Activated CD8-positive, alpha-beta T cell treated with anti-CD3 and anti-CD28 coated beads for 36 hours (primary cell): Measurements from ENCODE around the gene MPL. TPM values are rescaled to one million over a fixed set of nuclear protein-coding genes. Genes with fewer than 3 reads are reported as not detected.

Experiments
- ATAC-seq: fragments of 200-7000 bp; cut with Tn5 transposase; one replicate; pipeline ENCODE4 v1.10.0; 2021; ENCODE audit warnings: mild to moderate bottlenecking, moderate library complexity
- CTCF ChIA-PET: fragments of 350-600 bp; sonication (Branson Sonifier 250); formaldehyde crosslinking; loops from one replicate; lab custom pipeline; 2021; ENCODE audit warnings: antibody characterized with exemption; lab: Charles Lee
- POLR2A ChIA-PET: fragments of 350-600 bp; sonication (Branson Sonifier 250); formaldehyde crosslinking; loops from one replicate; lab custom pipeline; 2021; ENCODE audit warnings: antibody characterized with exemption; lab: Charles Lee
- DNase-seq: peaks from one replicate; pipeline ENCODE4 v3.0.0-alpha.2; 2020
- H3K27ac Mint-ChIP-seq: one replicate; pipeline ENCODE4 v1.8.0; 2021; ENCODE audit warnings: mild to moderate bottlenecking, mixed read lengths
- H3K27me3 Mint-ChIP-seq: one replicate; pipeline ENCODE4 v1.8.0; 2021; ENCODE audit warnings: mixed read lengths
- H3K36me3 Mint-ChIP-seq: one replicate; pipeline ENCODE4 v1.8.0; 2021; ENCODE audit warnings: low read depth, mixed read lengths
- H3K4me1 Mint-ChIP-seq: one replicate; pipeline ENCODE4 v1.8.0; 2021; ENCODE audit warnings: low read depth, mixed read lengths
- H3K4me3 Mint-ChIP-seq: one replicate; pipeline ENCODE4 v1.8.0; 2021; ENCODE audit warnings: mild to moderate bottlenecking, moderate library complexity, mixed read lengths
- H3K9me3 Mint-ChIP-seq: one replicate; pipeline ENCODE4 v1.8.0; 2021; ENCODE audit warnings: mixed read lengths
- CTCF ChIP-seq: fragments of 200-600 bp; IDR thresholded peaks from one replicate; pipeline ENCODE4 v1.8.0; 2022; ENCODE audit warnings: antibody characterized with exemption, mild to moderate bottlenecking
- intact Hi-C: fragments of 100-400 bp; cut with micrococcal nuclease; formaldehyde crosslinking; loops from one replicate; pipeline ENCODE4 v1.10.0; 2022
- total RNA-seq, 2 experiments: library from RNA; stranded (reverse); gene quantifications; one replicate each; pipeline ENCODE4 v1.2.3, GENCODE V29; 2021

MPL gene
- total RNA-seq, 2 experiments from 2014 or later: not detected

DNA sequence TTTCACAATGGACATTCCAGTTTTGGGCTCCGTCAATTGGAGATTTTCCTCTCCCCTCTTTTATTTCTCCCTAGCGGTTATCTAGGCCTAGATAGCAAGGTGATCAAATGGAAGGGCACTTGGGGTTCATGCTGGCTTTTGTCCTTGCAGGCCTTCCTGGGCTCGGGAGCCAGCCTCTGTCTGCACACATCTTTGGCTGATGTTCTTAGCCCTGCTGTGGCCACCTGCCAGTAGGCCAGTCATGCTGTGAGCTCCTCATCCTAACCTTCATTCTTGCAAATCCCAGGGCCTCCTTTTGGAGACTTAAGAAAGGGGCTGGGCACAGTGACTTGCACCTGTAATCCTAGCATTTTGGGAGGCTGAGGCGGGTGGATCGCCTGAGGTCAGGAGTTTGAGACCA is 23.4 kb upstream of the MPL start:
- Mint-ChIP-seq H3K4me1 (peaks cover 4% of the 10 kb centered on the region), H3K4me3 (no peak overlapping the region), H3K27me3 (no peaks in the 10 kb centered on the region), H3K27ac (no peak overlapping the region), H3K9me3 (no peaks in the 10 kb centered on the region), H3K36me3 (no peaks in the 10 kb centered on the region)
- DNase-seq (no peak), ATAC-seq (no peak)
- ChIA-PET CTCF (no interaction called here), POLR2A (no interaction called here)
- no peak for TF ChIP-seq CTCF
- intact Hi-C loops: no loop called here

- intact Hi-C loops: no loop called here
- H3K4me3 Mint-ChIP-seq: no peak overlapping the region
- DNase-seq (no peak), ATAC-seq (no peak)
- H3K9me3 Mint-ChIP-seq: no peaks in the 10 kb centered on the region
- no peaks in the 10 kb centered on the region for H3K27me3 Mint-ChIP-seq
- H3K4me1 Mint-ChIP-seq: peaks cover 4% of the 10 kb centered on the region
- no peak overlapping the region for H3K27ac Mint-ChIP-seq
- TF ChIP-seq CTCF: no peak
- H3K36me3 Mint-ChIP-seq: no peaks in the 10 kb centered on the region
- ChIA-PET CTCF (no interaction called here), POLR2A (interaction anchor here (0.6 kb wide), 1 partner anchor 96 kb away, joined by 3 read pairs; no protein-coding TSS in a partner anchor)
Observed at GRCh38 chr1:43315481-43315880, 22.1 kb upstream of the MPL start.

DNA sequence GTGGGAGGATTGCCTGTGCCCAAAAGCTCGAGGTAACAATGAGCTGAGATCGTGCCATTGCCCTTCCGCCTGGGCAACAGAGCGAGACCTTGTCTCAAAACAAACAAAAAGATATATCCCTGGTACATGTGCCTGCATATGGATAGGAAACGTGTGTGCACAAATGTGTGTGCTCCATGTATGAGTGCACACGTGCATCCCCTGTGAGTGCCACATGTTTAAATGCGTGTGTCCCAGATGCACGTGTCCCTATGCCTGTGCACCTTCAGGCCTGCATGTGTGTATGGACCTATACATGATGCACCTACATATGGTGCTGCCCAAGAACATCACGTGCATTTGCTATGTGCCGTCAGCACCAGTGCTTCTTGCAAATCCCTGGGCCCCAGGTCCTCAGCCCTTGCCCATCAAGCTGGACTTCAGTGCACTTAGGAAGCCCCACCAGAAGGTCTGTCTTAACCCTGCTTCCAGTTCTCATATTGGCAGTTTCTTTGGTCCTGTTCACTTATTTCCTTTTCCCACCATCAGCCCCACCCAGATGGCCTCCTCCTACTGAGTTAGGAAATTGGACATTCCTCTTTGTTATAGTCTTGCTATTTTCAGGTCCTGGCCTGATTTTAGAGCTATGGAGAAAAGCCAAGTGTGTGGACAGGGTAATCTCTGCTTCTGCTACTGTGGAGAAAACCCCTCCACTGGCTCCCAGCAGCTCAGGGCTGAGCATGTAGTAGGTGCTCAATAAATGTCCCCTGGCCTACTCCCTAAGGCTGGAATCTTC is 21.5 kb upstream of the MPL start:
- POLR2A ChIA-PET: no interaction called here
- Mint-ChIP-seq H3K4me3 (no peak overlapping the region), H3K27me3 (no peaks in the 10 kb centered on the region), H3K36me3 (no peaks in the 10 kb centered on the region), H3K27ac (no peak overlapping the region), H3K9me3 (no peaks in the 10 kb centered on the region), H3K4me1 (peaks cover 4% of the 10 kb centered on the region)
- no peak for TF ChIP-seq CTCF
- CTCF ChIA-PET: no interaction called here
- DNase-seq (no peak), ATAC-seq (no peak)
- intact Hi-C loops: no loop called here

DNA sequence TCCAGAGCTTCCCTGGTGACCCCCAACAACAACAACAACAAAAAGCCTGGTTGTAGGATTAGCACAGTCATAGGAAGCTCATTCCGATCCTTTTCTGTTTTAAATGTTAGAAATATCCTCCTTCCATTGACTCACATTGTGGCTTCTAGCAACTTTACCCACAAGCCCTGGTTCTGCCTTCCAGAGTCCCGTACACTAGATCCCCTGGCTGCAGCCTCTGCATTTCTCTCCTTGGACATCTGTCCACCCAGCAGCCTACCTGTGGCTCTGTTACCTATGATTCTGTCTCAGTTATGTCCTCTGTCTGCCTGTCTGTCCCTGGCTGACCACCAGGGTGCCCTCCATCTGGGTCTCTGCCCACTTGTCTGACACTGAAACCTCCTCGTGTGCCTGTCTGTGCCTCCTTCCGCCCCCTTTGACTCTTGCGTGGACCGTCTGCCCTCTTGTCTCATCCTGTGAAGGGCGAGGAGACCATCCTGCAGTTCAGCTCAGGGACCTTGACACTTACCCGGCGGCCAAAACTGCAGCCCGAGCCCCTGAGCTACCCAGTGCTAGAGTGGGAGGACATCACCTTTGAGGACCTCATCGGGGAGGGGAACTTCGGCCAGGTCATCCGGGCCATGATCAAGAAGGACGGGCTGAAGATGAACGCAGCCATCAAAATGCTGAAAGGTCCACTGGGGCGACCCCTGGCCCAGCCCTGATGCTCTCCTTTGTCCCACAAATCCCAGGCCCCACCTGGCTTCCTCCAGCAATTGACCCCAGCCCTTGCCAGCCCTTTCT is 20.7 kb upstream of the MPL start:
- TF ChIP-seq CTCF: no peak
- POLR2A ChIA-PET: no interaction called here
- intact Hi-C loops: no loop called here
- no peak for DNase-seq
- Mint-ChIP-seq H3K9me3 (no peaks in the 10 kb centered on the region), H3K4me3 (no peak overlapping the region), H3K4me1 (peaks cover 4% of the 10 kb centered on the region), H3K27me3 (no peaks in the 10 kb centered on the region), H3K27ac (no peak overlapping the region), H3K36me3 (no peaks in the 10 kb centered on the region)
- ATAC-seq: no peak
- CTCF ChIA-PET: no interaction called here

- Mint-ChIP-seq H3K4me3 (no peak overlapping the region), H3K27me3 (no peaks in the 10 kb centered on the region), H3K27ac (no peak overlapping the region), H3K36me3 (no peaks in the 10 kb centered on the region), H3K9me3 (no peaks in the 10 kb centered on the region), H3K4me1 (peaks cover 4% of the 10 kb centered on the region)
- intact Hi-C loops: no loop called here
- CTCF ChIA-PET: no interaction called here
- no peak for TF ChIP-seq CTCF
- POLR2A ChIA-PET: no interaction called here
- DNase-seq: peak; percentile 18
- peak; percentile 24 for ATAC-seq
Observed at GRCh38 chr1:43317817-43318471, 19.7 kb upstream of the MPL start.
